Measurements from ENCODE around the gene KLHDC3. TPM values are rescaled to one million over a fixed set of nuclear protein-coding genes. Genes with fewer than 3 reads are reported as not detected.

KLHDC3 gene
- total RNA-seq, 8 experiments from 2014 or later: 63.1 to 135 (median 100) TPM

DNA sequence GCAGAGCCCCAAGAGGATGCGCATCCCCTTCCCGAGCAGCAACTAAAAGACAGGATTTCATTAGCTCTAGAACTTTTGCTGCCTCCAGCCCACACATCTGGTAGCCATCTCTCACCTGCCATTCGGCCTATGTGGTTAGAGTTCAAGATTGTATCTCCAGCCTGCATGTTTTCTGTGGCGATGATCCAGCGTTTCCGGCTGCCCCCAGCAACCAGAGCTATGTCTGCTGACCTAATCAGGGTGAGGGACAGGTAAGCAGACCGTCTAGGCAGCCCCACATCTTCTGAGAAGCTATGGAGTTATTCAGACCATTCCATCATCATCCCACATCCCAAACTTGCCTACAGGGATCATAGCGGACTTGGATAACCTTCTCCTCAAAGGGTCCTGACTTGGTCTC, 41.9 kb downstream of the KLHDC3 start:
- Histone ChIP-seq H3K27ac (no peak overlapping the region), H3K4me3 (no peak overlapping the region), H3K4me1 (replicated peaks in 1 of 2) (peaks cover 28 to 32% of the 10 kb centered on the region in 2 donors)
- WGBS, 10 experiments: 60 to 96% (median 81%) methylated on average over 2 to 4 of the region's 8 CpGs; no CpG with 5 or more reads in 3 of the 10 experiments
- in situ Hi-C loops (cut with MboI; ENCODE audit: low pct_unique_long_range_greater_than_20kb in 2 of 9, low sequenced_read_pairs in 9 of 9, unreplicated experiment in 9 of 9): no loop called here
- no peak for ATAC-seq (replicated peaks in 6 of 8)

DNA sequence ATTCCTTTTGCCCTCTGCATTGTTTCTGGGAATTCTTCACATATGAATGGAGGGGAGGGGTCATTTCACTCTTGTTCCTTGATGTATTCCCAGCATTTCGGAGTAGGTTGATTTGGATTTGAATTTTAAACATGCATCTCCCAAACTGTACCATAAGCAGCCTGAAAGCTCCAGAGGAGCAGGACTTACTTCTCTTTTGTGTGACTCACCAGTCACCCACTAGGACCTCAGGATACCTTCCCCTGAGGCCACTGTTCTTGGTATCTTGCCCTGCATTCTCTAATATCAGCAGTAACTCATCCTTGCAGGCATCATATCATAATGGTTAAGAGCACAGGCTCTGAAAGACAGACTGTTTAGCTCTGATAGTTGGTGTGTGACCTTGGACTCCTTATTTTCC, 44.5 kb downstream of the KLHDC3 start:
- no peak for ATAC-seq (replicated peaks in 6 of 8)
- in situ Hi-C loops (cut with MboI; ENCODE audit: low pct_unique_long_range_greater_than_20kb in 2 of 9, low sequenced_read_pairs in 9 of 9, unreplicated experiment in 9 of 9): no loop called here
- peak overlapping the region; percentile 84 to 91 for H3K27ac ChIP-seq
- peak overlapping the region; percentile 62 to 97 (median 80) for H3K4me3 ChIP-seq
- peaks cover 18 to 19% of the 10 kb centered on the region in 2 donors for H3K4me1 ChIP-seq (replicated peaks in 1 of 2)
- WGBS, 10 experiments: 0 to 60% (median 44%) methylated on average over 1 of the region's 1 CpG; no CpG with 5 or more reads in 3 of the 10 experiments

DNA sequence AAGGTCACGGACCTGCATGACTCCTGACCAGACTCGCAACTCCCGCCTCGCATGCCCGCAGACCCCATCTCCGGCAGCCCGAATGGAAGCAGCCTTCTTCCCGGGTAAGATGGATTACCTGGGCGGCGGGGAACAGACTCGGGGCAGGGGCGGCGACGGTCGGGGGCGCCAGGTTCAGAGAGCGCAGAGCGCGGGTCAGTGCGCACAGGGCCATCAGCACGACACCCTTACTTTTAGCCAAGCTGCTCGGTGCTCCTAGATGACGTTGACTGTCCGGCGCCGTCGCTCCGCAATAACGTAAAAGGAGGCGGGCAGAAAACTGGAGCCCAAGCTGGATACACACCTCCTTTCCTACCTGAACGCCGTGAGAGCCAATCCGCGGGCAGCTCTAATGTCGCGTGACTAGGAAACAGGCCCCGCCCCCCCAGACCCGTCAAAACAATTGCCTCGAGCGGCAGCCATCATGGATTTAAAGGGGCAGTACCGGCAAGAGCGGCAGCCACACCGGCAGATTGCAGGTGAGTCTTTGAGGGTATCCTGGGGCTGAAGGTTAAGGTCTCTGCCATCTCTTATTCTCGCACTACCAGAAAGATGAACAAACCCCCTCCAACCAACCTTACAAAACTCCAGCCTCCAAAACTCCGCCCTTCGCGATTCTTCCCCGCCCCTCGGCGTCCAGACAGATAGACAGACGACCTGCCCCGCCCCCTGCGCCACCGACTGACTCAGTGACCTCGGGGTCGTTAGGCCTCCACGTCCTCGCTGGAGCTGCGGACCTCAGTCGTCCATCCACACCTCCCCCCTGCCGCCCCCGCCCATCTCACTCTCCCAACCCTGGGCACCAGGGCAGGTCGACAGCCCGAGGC, 45.4 kb downstream of the KLHDC3 start, which contains the start of the genes KLC4 and MRPL2:
KLC4 (plus strand) TSS at position 464 of the 866 bp plus-strand sequence. CDS start 1,705 bp downstream, outside the sequence.
MRPL2 (minus strand) TSS at position 267 of the 866 bp plus-strand sequence; CDS start at position 214, 53 bp downstream.
- in situ Hi-C loops (cut with MboI; ENCODE audit: low pct_unique_long_range_greater_than_20kb in 2 of 9, low sequenced_read_pairs in 9 of 9, unreplicated experiment in 9 of 9): no loop called here
- H3K4me1 ChIP-seq (replicated peaks in 1 of 2): peaks cover 15% of the 10 kb centered on the region in 2 donors
- peak within 1 kb of the TSS; percentile 86 to 95 for H3K27ac ChIP-seq
- peak; percentile 91 to 98 (median 93) for ATAC-seq (replicated peaks in 6 of 8)
- 0 to 3% (median 0%) methylated on average over 1 to 7 of the region's 64 CpGs; no CpG with 5 or more reads in 2 of the 10 experiments for WGBS, 10 experiments
- peak within 1 kb of the TSS; percentile 62 to 97 (median 80) for H3K4me3 ChIP-seq

DNA sequence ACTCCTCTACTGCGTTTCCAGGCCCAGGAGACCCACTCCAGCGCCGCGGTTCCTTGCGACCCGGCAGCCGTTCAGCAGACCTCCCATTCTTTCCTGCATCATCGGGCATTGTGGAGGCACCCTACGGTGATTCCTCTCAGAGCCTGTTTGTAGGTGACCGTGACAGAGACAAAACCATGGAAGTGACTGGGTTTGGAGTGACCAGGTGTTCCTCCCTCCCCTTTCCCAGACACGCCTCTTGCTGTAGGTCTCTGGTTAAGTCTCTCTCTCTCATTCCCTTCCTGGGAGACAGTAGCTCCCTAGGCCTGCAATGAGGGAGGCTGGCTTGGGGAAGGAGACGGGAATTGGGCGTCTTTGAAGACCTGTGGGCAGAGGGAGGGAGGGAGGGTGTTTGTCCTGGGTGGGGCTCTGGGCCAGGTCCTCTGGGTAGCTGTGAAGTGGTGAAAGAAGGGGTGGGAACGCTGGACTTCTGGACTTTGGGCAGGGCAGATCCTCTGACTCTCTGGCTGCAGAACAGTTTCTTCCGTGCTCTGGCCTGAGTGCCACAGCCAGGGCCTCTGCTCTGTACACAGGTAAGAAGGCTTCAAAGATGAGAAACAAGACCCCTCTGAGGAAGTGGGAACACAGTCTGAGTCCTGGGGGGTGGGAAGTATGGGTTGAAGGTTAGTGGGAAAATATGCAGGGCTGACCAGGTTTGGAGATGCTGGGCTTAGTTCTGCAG, 46.1 kb downstream of the KLHDC3 start:
- ATAC-seq (replicated peaks in 6 of 8): peak in 7 of 8 experiments; percentile 3 to 19 (median 9)
- peaks cover 12 to 13% of the 10 kb centered on the region in 2 donors for H3K4me1 ChIP-seq (replicated peaks in 1 of 2)
- peak overlapping the region; percentile 62 to 97 (median 80) for H3K4me3 ChIP-seq
- in situ Hi-C loops (cut with MboI; ENCODE audit: low pct_unique_long_range_greater_than_20kb in 2 of 9, low sequenced_read_pairs in 9 of 9, unreplicated experiment in 9 of 9): no loop called here
- 8% methylated on average over 2 of the region's 15 CpGs; no CpG with 5 or more reads in 9 of the 10 experiments for WGBS, 10 experiments
- peak overlapping the region; percentile 86 to 95 for H3K27ac ChIP-seq

DNA sequence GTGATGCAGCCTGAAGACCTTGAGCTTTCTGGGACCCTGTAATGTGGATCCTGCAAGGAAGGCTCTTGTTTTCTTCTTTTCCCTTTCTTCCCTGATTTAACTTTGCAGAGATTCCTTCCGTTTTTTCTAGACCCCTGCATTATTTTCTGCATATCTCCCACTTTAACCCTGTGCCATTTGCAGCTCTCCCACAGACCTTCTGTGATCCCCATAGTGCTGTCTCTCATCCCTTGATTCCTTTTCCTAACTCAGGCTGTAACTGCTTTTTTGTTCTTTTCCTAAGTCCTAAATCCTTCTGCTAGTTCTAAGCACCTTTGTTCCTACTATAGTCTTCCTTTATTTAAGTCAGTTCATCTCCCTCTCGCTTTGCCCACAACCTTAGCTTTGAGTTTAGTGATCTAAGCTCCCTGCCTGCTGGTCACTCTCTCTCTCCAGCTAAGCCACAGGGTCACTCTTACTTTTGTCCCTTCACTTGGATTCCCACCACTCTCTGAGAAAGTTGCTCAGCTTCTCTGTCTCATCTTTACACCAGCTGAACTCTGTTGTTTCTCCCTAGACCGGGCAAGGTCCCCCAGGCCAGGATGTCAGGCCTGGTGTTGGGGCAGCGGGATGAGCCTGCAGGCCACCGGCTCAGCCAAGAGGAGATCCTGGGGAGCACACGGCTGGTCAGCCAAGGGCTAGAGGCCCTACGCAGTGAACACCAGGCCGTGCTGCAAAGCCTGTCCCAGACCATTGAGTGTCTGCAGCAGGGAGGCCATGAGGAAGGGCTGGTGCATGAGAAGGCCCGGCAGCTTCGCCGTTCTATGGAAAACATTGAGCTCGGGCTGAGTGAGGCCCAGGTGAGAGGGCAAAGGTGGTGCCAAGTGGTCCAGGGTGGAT, 46.9 kb downstream of the KLHDC3 start:
- in situ Hi-C loops (cut with MboI; ENCODE audit: low pct_unique_long_range_greater_than_20kb in 2 of 9, low sequenced_read_pairs in 9 of 9, unreplicated experiment in 9 of 9): no loop called here
- WGBS, 10 experiments: 30 to 100% (median 64%) methylated on average over 1 to 8 of the region's 12 CpGs; no CpG with 5 or more reads in 1 of the 10 experiments
- peaks cover 12 to 13% of the 10 kb centered on the region in 2 donors for H3K4me1 ChIP-seq (replicated peaks in 1 of 2)
- H3K27ac ChIP-seq: no peak overlapping the region
- no peak for ATAC-seq (replicated peaks in 6 of 8)
- H3K4me3 ChIP-seq: peak overlapping the region; percentile 62 to 97 (median 80)

DNA sequence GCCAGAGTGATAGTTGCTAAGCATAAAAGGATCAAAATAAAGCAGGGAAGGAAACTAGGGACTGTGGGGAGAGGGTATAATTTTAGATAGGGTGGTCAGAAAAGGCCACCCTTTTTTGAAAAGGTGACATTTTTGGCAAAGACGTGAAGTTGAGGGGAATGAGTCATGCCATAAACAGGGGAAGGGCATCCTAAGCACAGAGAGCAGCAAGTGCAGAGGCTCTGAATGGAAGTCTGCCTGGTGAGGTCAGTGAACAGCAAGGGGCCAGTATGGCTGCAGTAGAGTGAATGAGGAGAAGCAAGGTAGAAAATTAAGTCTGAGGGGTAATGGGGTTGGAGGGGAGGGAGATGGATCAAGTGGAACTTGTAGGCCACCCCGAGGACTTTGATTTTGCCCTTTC, 47.8 kb downstream of the KLHDC3 start:
- Histone ChIP-seq H3K4me1 (replicated peaks in 1 of 2) (peaks cover 12 to 13% of the 10 kb centered on the region in 2 donors), H3K4me3 (no peak overlapping the region), H3K27ac (no peak overlapping the region)
- in situ Hi-C loops (cut with MboI; ENCODE audit: low pct_unique_long_range_greater_than_20kb in 2 of 9, low sequenced_read_pairs in 9 of 9, unreplicated experiment in 9 of 9): no loop called here
- WGBS, 10 experiments: 17 to 83% (median 49%) methylated on average over 1 to 2 of the region's 2 CpGs; no CpG with 5 or more reads in 2 of the 10 experiments
- ATAC-seq (replicated peaks in 6 of 8): no peak

DNA sequence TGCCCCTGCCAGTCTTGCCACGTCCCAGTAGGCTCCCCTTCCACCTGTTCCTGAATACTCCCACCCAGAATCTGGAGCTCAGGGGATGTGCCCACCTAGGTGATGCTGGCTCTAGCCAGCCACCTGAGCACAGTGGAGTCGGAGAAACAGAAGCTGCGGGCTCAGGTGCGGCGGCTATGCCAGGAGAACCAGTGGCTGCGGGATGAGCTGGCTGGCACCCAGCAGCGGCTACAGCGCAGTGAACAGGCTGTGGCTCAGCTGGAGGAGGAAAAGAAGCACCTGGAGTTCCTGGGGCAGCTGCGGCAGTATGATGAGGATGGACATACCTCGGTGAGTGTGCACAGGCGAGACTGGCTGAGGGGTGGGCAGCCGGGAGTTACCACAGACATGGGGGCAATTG, 48.8 kb downstream of the KLHDC3 start:
- WGBS, 10 experiments: 30 to 96% (median 83%) methylated on average over 1 to 5 of the region's 12 CpGs; no CpG with 5 or more reads in 5 of the 10 experiments
- Histone ChIP-seq H3K4me1 (replicated peaks in 1 of 2) (peaks cover 12 to 13% of the 10 kb centered on the region in 2 donors), H3K27ac (no peak overlapping the region), H3K4me3 (no peak overlapping the region)
- in situ Hi-C loops (cut with MboI; ENCODE audit: low pct_unique_long_range_greater_than_20kb in 2 of 9, low sequenced_read_pairs in 9 of 9, unreplicated experiment in 9 of 9): no loop called here
- no peak for ATAC-seq (replicated peaks in 6 of 8)

DNA sequence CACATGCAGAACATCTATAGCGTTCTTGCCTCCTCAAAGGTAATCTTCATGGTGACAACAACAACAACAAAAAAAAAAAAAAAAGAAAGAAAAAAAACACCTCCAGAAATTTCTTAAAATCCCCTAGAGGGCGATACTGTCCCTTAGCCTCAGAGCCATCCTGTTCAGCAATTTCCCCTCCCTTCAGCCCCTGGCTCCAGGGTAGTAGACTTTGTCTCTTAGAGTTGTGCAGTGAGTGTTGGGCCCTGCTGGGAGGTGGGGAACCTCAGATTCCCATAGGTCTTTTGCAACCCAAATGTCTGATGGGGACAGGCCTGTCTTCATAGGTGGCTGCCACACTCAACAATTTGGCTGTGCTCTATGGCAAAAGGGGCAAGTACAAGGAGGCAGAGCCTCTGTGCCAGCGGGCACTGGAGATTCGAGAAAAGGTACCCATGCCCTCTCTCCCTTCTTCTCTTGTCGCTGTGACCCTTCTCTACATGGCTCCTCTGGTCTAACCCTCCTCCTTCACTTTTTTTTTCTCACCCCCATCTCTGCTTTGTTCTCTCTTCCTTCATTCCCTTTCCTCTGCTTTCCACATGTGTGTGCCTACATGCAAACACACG, 56.1 kb downstream of the KLHDC3 start:
- peak; percentile 46 to 92 (median 66) for ATAC-seq (replicated peaks in 6 of 8)
- in situ Hi-C loops (cut with MboI; ENCODE audit: low pct_unique_long_range_greater_than_20kb in 2 of 9, low sequenced_read_pairs in 9 of 9, unreplicated experiment in 9 of 9): loop anchor here in 4 of 9 experiments (10.0 kb wide), 3 partner anchors 55 to 75 kb away; no protein-coding TSS in a partner anchor
- peaks cover 1 to 3% of the 10 kb centered on the region in 2 donors for H3K4me1 ChIP-seq (replicated peaks in 1 of 2)
- WGBS, 10 experiments: 0 to 67% (median 0%) methylated on average over 1 to 3 of the region's 6 CpGs; no CpG with 5 or more reads in 1 of the 10 experiments
- no peak overlapping the region for H3K4me3 ChIP-seq
- no peak overlapping the region for H3K27ac ChIP-seq

Other genes with a start within 250 kb of the KLHDC3 start
- gene BICRAL, start 232.2 kb upstream of the KLHDC3 start, total RNA-seq: 10 to 100 TPM in 1 of 8 experiments, 1 to 10 TPM in 7; 4.0 to 10.4 (median 8.8) TPM
- 100 to 1,000 TPM in 5 of 8 experiments, 10 to 100 TPM in 3; 69.1 to 186 (median 109) TPM for gene RPL7L1, start 134.6 kb upstream of the KLHDC3 start, total RNA-seq
- under 1 TPM in 1 of 8 experiments, not detected in 7; 0.45 TPM for gene PTCRA, start 98.2 kb upstream of the KLHDC3 start, total RNA-seq
- gene CNPY3, start 84.8 kb upstream of the KLHDC3 start, total RNA-seq: 10 to 100 TPM; 29.6 to 49.1 (median 33.4) TPM
- under 1 TPM in 6 of 8 experiments, not detected in 2; 0.11 to 0.62 (median 0.38) TPM for gene GNMT, start 53.5 kb upstream of the KLHDC3 start, total RNA-seq
- 10 to 100 TPM in 7 of 8 experiments, 1 to 10 TPM in 1; 8.6 to 24.3 (median 18.0) TPM for gene PEX6, start 35.1 kb upstream of the KLHDC3 start, total RNA-seq
- 10 to 100 TPM; 18.4 to 40.4 (median 29.4) TPM for gene PPP2R5D, start 29.7 kb upstream of the KLHDC3 start, total RNA-seq
- 100 to 1,000 TPM in 2 of 8 experiments, 10 to 100 TPM in 6; 47.7 to 111 (median 72.7) TPM for gene MEA1, start 303 bp upstream of the KLHDC3 start, total RNA-seq
- gene RRP36, start 7.4 kb downstream of the KLHDC3 start, total RNA-seq: 10 to 100 TPM; 44.1 to 85.0 (median 65.1) TPM
- 10 to 100 TPM; 14.4 to 33.7 (median 25.1) TPM for gene CUL7, start 39.6 kb downstream of the KLHDC3 start, total RNA-seq
- gene MRPL2, start 45.2 kb downstream of the KLHDC3 start, total RNA-seq: 10 to 100 TPM; 25.0 to 81.6 (median 42.7) TPM
- 10 to 100 TPM; 18.7 to 57.3 (median 32.7) TPM for gene KLC4, start 45.4 kb downstream of the KLHDC3 start, total RNA-seq
- 100 to 1,000 TPM in 3 of 8 experiments, 10 to 100 TPM in 5; 27.2 to 197 (median 48.3) TPM for gene PTK7, start 62.1 kb downstream of the KLHDC3 start, total RNA-seq
- gene SRF, start 157.0 kb downstream of the KLHDC3 start, total RNA-seq: 10 to 100 TPM in 5 of 8 experiments, 1 to 10 TPM in 3; 8.5 to 25.9 (median 16.2) TPM
- gene CUL9, start 167.9 kb downstream of the KLHDC3 start, total RNA-seq: 10 to 100 TPM; 15.3 to 70.3 (median 23.3) TPM
- gene DNPH1, start 215.2 kb downstream of the KLHDC3 start, total RNA-seq: 10 to 100 TPM; 15.3 to 73.6 (median 33.9) TPM
- gene TTBK1, start 229.2 kb downstream of the KLHDC3 start, total RNA-seq: 10 to 100 TPM in 3 of 8 experiments, 1 to 10 TPM in 4, under 1 TPM in 1; 0.41 to 13.6 (median 8.4) TPM

All from motor neuron (in vitro differentiated cells).